ENCODE data around the gene ADCY7. TPM values are rescaled to one million over a fixed set of nuclear protein-coding genes. Genes with fewer than 3 reads are reported as not detected.

ADCY7 gene
- total RNA-seq, 4 donors from 2014 or later, result 14.0 to 38.9 (median 21.4) TPM

DNA sequence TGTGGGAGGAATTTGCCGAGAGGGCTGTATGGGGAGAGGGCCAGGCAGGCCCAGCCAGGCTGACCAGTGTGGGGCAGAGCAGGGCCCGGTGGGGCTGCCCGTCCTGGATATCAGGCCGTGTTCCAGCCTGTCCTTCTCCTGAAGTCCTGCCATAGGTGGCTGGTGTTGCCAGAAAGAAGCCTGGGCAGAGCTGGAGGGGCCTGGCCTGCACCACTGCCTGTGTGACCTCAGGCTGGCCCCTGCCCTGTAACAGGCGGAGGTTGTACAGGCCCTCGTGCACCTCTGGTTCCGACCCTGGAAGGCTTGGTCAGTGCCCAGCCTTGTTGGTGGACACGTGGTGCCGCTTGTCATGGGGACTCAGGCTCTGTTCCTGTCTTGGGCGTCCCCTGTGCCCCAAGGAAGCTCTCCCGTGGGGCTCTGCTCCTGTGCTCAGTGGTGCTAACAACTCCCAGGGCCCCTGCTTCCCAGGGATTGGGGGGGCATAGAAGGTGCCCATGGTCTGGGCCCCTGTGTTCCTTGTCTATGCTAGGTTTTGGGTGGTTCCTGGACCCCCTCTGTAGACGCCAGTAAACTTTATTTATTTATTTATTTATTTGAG lies 33.3 kb downstream of the ADCY7 start:
- DNase-seq (ENCODE audit: low spot score) (no peak), ATAC-seq (ENCODE audit: low FRiP score) (no peak)
- no peak for TF ChIP-seq CTCF (IDR thresholded peaks at IDR 0.05)

GRCh38 chr16:50300942-50301625 lies 34.7 kb downstream of the ADCY7 start:
- no peak for TF ChIP-seq CTCF (IDR thresholded peaks at IDR 0.05)
- no peak for ATAC-seq (ENCODE audit: low FRiP score)

GRCh38 chr16:50301626-50302471 lies 35.5 kb downstream of the ADCY7 start:
- DNase-seq (ENCODE audit: low spot score), result no peak
- ATAC-seq (ENCODE audit: low FRiP score), result no peak
- TF ChIP-seq CTCF (IDR thresholded peaks at IDR 0.05), result no peak

More at GRCh38 chr16:50300942-50301625, 34.7 kb downstream of the ADCY7 start:
- no peak for DNase-seq (ENCODE audit: low spot score)

DNA sequence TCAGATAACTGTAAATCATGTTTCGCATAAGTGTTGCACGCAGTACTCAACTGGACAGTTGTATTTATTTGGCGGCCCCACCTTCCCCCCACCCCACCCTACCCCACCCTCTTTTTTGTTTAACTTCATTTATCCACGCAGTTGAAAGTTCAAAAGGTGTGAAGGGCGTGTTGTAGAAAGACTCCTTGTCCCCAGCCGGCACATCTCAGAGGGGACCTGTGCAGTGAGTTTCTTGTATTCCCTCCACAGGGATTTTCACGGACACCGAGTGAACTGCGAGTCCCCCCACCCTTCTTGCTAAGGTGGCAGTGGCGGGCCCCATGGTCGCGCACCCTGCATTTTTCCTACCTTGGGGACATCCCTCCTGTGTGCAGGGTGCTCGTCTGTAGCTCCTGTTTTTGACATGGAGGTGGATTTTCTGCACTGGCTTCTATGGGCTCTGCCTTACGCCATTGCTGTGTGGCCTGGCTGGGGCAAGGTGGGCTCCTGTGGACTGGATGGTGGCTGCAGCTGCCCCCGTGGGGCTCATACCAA lies 36.2 kb downstream of the ADCY7 start:
- no peak for TF ChIP-seq CTCF (IDR thresholded peaks at IDR 0.05)
- DNase-seq (ENCODE audit: low spot score) (no peak), ATAC-seq (ENCODE audit: low FRiP score) (no peak)

- ATAC-seq (ENCODE audit: low FRiP score) (no peak), DNase-seq (ENCODE audit: low spot score) (no peak)
These were observed 36.8 kb downstream of the ADCY7 start for GRCh38 chr16:50303041-50303604.

More at GRCh38 chr16:50303041-50303604, 36.8 kb downstream of the ADCY7 start:
- no peak for TF ChIP-seq CTCF (IDR thresholded peaks at IDR 0.05)

All from omental fat pad (tissue), 4 donors.